K562 (cell line): ENCODE measurements around the gene UBE2G2. TPM values are rescaled to one million over a fixed set of nuclear protein-coding genes. Genes with fewer than 3 reads are reported as not detected.

Experiments
- CBX3 ChIP-seq, 2 experiments: IDR thresholded peaks; 1 replicate in 1 of 2; 2 replicates in 1 of 2; pipeline ENCODE4 v1.6.1; 2012; ENCODE audit warnings: inconsistent platforms in 2 of 2, low read length in 2 of 2, borderline replicate concordance in 1 of 2, control low read depth in 1 of 2
- NR2C2 ChIP-seq, 2 experiments: fragments of 200-800 bp in 1 of 2; sonication (Bioruptor generic) in 1 of 2; sonication (generic) in 1 of 2; formaldehyde crosslinking in 1 of 2; IDR thresholded peaks; 2 replicates each; pipeline versions ENCODE4 v1.6.1 to v1.8.0; 2016 to 2022; ENCODE audit warnings: mild to moderate bottlenecking in 1 of 2, missing compliant biosample characterization in 1 of 2, missing genetic modification characterization in 1 of 2, missing genetic modification reagents in 1 of 2
- RCOR1 ChIP-seq, 2 experiments: IDR thresholded peaks; 2 replicates each; pipeline ENCODE4 v1.6.1; 2012; ENCODE audit warnings: low read depth in 2 of 2, low read length in 2 of 2, borderline replicate concordance in 1 of 2, improper control_type of control experiment in 1 of 2
- ZKSCAN1 ChIP-seq: fragments of 150-350 bp; IDR thresholded peaks from 2 replicates; pipeline ENCODE4 v1.6.1; 2016; ENCODE audit warnings: low read depth, low read length
- ZNF224 ChIP-seq: sonication (generic); formaldehyde crosslinking; IDR thresholded peaks from 2 replicates; pipeline ENCODE4 v1.8.0; 2022; ENCODE audit warnings: mild to moderate bottlenecking, missing genetic modification reagents
- ZNF436 ChIP-seq: fragments of 250-450, 450-650 bp; sonication (Bioruptor Pico); formaldehyde crosslinking; IDR thresholded peaks from 2 replicates; pipeline ENCODE4 v1.7.0; 2020; ENCODE audit warnings: mild to moderate bottlenecking
- polyA plus RNA-seq, 8 experiments: library from polyadenylated mRNA; depleted of rRNA in 4 of 8; stranded (reverse) in 5 of 8; unstranded in 3 of 8; fragments of >200 nt; fragmentation: Nextera tagmentation in 2 of 8; fragmentation: Illumina TruSeq in 1 of 8; extraction: Ambion mirVana in 2 of 8; extraction: Trizol in 1 of 8; gene quantifications; 2 replicates each; pipeline versions ENCODE4 v1.2.1 to v1.2.3, GENCODE V29; 2011 to 2014; ENCODE audit warnings: inconsistent platforms in 1 of 8, missing spikeins in 1 of 8
- total RNA-seq, 7 experiments: library from RNA; depleted of rRNA in 6 of 7; stranded (reverse); fragments of >200 nt in 6 of 7; fragmentation: Illumina TruSeq in 2 of 7; extraction: Trizol in 2 of 7; gene quantifications; 2 replicates each; pipeline versions ENCODE4 v1.2.1 to v1.2.3, GENCODE V29; 2011 to 2021; ENCODE audit warnings: low replicate concordance in 1 of 7
- TF ChIP-seq, protein P1 (sequence below): IDR thresholded peaks from 3 replicates; pipeline ENCODE4 v1.6.1; 2011; ENCODE audit warnings: borderline replicate concordance, mild to moderate bottlenecking, moderate library complexity; ENCODE audit not compliant: insufficient read length; ENCODE audit errors: extremely low read depth
- TF ChIP-seq, protein P2 (sequence below): fragments of 250-450 bp; sonication (Bioruptor Pico); IDR thresholded peaks from 2 replicates; pipeline ENCODE4 v1.5.0; 2021; ENCODE audit warnings: mild to moderate bottlenecking, borderline replicate concordance
- TF ChIP-seq, protein P3 (sequence below): fragments of 450-650 bp; formaldehyde crosslinking; IDR thresholded peaks from 2 replicates; pipeline ENCODE4 v1.4.0; 2022; ENCODE audit warnings: missing genetic modification characterization
- TF ChIP-seq, protein P4 (sequence below), 2 experiments: fragments of 450-650 bp; IDR thresholded peaks; 2 replicates each; pipeline ENCODE4 v1.6.1; 2018; ENCODE audit warnings: mild to moderate bottlenecking in 2 of 2, low read depth in 1 of 2; ENCODE audit not compliant: partially characterized antibody in 2 of 2
- TF ChIP-seq, protein P5 (sequence below): sonication (generic); formaldehyde crosslinking; IDR thresholded peaks from 2 replicates; pipeline ENCODE4 v1.8.0; 2022; ENCODE audit warnings: missing genetic modification reagents, mild to moderate bottlenecking, borderline replicate concordance

The UBE2G2 gene
- total and polyA plus RNA-seq, 9 of the 15 experiments (the other 6 are each of a cell fraction or from before 2014, with no cell fraction given), result 47.5 to 225 (median 140) TPM

DNA sequence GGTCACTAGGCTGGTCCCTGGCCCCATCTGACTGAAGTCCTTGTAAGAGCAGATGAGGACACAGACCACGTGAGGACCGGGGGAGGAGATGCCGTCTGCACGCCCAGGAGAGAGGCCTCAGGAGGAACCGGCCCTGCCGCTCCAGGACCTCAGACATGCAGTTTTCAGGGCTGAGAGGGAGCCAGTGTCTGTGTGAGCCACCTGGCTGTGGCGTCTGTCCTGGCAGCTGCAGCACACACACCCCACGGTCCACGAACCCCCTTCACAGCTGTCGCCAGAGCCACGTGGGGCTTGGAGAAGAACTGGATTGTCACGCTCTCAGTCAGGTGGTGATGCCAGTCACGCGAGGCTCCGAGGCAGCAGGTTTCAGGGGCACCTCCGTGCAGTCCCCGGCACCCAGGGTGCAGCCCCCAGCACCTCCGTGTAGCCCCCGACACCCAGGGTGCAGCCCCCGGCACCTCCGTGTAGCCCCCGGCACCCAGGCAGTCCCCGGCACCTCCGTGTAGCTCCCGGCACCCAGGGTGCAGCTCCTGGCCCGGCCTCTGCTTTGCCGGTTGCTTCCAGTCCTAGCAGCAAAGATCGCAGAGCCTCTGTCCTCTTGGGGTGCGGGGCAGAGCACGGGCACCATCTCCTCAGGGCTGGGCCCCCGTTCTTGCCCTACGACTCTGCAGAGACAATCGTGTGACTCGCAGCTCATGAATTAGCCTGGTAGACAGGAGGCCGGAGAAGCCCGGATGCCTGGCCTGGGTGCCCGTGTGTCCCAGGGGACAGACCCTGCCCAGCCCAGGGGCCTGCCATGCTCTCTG lies 35.2 kb upstream of the UBE2G2 start (continued):
- TF ChIP-seq, protein P1, sequence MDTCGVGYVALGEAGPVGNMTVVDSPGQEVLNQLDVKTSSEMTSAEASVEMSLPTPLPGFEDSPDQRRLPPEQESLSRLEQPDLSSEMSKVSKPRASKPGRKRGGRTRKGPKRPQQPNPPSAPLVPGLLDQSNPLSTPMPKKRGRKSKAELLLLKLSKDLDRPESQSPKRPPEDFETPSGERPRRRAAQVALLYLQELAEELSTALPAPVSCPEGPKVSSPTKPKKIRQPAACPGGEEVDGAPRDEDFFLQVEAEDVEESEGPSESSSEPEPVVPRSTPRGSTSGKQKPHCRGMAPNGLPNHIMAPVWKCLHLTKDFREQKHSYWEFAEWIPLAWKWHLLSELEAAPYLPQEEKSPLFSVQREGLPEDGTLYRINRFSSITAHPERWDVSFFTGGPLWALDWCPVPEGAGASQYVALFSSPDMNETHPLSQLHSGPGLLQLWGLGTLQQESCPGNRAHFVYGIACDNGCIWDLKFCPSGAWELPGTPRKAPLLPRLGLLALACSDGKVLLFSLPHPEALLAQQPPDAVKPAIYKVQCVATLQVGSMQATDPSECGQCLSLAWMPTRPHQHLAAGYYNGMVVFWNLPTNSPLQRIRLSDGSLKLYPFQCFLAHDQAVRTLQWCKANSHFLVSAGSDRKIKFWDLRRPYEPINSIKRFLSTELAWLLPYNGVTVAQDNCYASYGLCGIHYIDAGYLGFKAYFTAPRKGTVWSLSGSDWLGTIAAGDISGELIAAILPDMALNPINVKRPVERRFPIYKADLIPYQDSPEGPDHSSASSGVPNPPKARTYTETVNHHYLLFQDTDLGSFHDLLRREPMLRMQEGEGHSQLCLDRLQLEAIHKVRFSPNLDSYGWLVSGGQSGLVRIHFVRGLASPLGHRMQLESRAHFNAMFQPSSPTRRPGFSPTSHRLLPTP, result no peak
- TF ChIP-seq, protein P2, sequence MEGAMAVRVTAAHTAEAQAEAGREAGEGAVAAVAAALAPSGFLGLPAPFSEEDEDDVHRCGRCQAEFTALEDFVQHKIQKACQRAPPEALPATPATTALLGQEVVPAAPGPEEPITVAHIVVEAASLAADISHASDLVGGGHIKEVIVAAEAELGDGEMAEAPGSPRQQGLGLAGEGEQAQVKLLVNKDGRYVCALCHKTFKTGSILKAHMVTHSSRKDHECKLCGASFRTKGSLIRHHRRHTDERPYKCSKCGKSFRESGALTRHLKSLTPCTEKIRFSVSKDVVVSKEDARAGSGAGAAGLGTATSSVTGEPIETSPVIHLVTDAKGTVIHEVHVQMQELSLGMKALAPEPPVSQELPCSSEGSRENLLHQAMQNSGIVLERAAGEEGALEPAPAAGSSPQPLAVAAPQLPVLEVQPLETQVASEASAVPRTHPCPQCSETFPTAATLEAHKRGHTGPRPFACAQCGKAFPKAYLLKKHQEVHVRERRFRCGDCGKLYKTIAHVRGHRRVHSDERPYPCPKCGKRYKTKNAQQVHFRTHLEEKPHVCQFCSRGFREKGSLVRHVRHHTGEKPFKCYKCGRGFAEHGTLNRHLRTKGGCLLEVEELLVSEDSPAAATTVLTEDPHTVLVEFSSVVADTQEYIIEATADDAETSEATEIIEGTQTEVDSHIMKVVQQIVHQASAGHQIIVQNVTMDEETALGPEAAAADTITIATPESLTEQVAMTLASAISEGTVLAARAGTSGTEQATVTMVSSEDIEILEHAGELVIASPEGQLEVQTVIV (CRISPR knock-in tag), result no peak
- TF ChIP-seq ZNF436 (CRISPR knock-in tag), result no peak
- TF ChIP-seq, protein P3, sequence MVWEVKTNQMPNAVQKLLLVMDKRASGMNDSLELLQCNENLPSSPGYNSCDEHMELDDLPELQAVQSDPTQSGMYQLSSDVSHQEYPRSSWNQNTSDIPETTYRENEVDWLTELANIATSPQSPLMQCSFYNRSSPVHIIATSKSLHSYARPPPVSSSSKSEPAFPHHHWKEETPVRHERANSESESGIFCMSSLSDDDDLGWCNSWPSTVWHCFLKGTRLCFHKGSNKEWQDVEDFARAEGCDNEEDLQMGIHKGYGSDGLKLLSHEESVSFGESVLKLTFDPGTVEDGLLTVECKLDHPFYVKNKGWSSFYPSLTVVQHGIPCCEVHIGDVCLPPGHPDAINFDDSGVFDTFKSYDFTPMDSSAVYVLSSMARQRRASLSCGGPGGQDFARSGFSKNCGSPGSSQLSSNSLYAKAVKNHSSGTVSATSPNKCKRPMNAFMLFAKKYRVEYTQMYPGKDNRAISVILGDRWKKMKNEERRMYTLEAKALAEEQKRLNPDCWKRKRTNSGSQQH (CRISPR knock-in tag), result no peak
- no peak for TF ChIP-seq CBX3 (IDR thresholded peaks at IDR 0.05; ENCODE audit: borderline replicate concordance in 1 of 2, low read length in 2 of 2)
- TF ChIP-seq ZKSCAN1, result no peak
- TF ChIP-seq NR2C2 (CRISPR knock-in tag; IDR thresholded peaks at IDR 0.05), result no peak
- TF ChIP-seq NR2C2 (tag; IDR thresholded peaks at IDR 0.05), result no peak
- TF ChIP-seq, protein P4, sequence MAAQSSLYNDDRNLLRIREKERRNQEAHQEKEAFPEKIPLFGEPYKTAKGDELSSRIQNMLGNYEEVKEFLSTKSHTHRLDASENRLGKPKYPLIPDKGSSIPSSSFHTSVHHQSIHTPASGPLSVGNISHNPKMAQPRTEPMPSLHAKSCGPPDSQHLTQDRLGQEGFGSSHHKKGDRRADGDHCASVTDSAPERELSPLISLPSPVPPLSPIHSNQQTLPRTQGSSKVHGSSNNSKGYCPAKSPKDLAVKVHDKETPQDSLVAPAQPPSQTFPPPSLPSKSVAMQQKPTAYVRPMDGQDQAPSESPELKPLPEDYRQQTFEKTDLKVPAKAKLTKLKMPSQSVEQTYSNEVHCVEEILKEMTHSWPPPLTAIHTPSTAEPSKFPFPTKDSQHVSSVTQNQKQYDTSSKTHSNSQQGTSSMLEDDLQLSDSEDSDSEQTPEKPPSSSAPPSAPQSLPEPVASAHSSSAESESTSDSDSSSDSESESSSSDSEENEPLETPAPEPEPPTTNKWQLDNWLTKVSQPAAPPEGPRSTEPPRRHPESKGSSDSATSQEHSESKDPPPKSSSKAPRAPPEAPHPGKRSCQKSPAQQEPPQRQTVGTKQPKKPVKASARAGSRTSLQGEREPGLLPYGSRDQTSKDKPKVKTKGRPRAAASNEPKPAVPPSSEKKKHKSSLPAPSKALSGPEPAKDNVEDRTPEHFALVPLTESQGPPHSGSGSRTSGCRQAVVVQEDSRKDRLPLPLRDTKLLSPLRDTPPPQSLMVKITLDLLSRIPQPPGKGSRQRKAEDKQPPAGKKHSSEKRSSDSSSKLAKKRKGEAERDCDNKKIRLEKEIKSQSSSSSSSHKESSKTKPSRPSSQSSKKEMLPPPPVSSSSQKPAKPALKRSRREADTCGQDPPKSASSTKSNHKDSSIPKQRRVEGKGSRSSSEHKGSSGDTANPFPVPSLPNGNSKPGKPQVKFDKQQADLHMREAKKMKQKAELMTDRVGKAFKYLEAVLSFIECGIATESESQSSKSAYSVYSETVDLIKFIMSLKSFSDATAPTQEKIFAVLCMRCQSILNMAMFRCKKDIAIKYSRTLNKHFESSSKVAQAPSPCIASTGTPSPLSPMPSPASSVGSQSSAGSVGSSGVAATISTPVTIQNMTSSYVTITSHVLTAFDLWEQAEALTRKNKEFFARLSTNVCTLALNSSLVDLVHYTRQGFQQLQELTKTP (IDR thresholded peaks at IDR 0.05; ENCODE audit: low read depth in 1 of 2, partially characterized antibody in 2 of 2), result no peak
- peak in 1 of 2 experiments; percentile 83; a peak in 2 of 4 replicates for TF ChIP-seq RCOR1 (IDR thresholded peaks at IDR 0.05; ENCODE audit: borderline replicate concordance in 1 of 2, low read depth in 2 of 2, low read length in 2 of 2)
- TF ChIP-seq ZNF224, result no peak
- TF ChIP-seq, protein P5, sequence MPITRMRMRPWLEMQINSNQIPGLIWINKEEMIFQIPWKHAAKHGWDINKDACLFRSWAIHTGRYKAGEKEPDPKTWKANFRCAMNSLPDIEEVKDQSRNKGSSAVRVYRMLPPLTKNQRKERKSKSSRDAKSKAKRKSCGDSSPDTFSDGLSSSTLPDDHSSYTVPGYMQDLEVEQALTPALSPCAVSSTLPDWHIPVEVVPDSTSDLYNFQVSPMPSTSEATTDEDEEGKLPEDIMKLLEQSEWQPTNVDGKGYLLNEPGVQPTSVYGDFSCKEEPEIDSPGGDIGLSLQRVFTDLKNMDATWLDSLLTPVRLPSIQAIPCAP, result no peak
